COLO668 (cell line): ENCODE measurements around the gene ATL3.
"Not testable (repeated sequence)": the region's sequence is repeated elsewhere in the genome, so short reads cannot be mapped to it uniquely, and the experiment has no call there.

Source experiments
- DNase-seq: peaks from one replicate; lab custom pipeline; 2025; ENCODE audit not compliant: unreplicated experiment; lab: John Stamatoyannopoulos, UW

Gene ATL3

GRCh38 chr11:63622323-63622722 lies 48.9 kb downstream of the ATL3 start:
- peak; percentile 66 for DNase-seq

DNA sequence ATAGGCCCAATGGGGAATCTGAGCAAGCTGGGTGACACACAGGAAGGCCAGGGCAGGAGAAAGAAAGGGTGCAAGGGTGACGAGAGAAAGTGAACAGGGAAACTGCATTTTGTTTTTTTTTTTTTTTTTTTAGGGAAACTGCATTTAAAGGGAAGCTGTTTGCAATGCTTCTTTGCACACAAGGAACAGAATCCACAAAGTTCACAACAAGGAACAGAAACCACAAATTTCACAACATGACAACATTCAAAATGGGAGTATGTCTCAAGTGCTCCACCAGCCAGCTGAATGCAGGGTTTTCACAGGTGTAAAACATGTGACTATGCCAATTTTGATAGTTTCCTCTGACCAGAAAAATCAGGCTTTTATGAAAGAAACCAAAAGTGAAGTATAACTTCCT lies 50.1 kb downstream of the ATL3 start:
- DNase-seq = no peak

DNA sequence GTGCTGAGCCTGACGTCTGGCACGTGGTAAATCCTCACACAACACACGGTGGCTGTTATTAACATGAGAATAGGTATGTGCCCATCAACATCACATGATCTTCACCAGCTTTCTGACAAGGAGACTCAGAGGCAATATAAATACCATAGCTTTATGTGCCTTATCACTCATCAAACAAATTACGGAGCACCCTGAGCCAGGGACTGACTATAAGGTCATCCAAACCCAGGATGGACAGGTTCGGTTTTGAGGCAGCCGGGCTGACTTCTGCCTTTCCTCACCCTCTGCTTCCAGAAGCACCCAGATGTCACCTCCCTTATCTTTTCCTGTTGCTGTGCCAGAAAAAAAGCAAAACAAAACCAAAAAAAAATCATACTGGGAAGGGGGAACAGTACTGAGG lies 51.2 kb downstream of the ATL3 start:
- no peak for DNase-seq

- not testable (repeated sequence) for DNase-seq
Measured at GRCh38 chr11:63617686-63618085, 53.5 kb downstream of the ATL3 start.

DNA sequence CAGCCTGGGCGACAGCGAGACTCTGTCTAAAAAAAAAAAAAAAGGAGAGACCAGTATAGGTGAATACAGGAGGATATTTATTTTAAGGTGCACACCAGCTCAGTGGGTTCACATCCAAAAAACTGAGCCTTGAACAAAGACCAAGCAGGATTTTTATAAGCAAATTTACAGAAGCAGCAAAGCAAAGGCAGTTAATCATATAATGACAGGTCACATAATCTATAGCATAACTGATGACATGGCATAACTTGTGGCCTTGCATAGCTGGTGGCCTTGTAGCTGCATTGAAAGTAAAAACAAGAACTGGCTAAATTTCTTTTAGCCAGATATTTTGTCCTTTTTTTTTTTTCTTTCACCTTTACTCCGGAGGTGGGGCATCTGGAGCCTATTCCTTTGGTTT lies 54.2 kb downstream of the ATL3 start:
- DNase-seq = no peak

GRCh38 chr11:63614136-63614671 lies 57.0 kb downstream of the ATL3 start, which contains the start of gene PLAAT3:
Gene PLAAT3 (minus strand): TSS chr11:63614433. CDS start chr11:63614014, 419 bp downstream.
- peak; percentile 65 for DNase-seq

- peak; percentile 17 for DNase-seq
Measured at GRCh38 chr11:63613517-63614135, 57.5 kb downstream of the ATL3 start.

- no peak for DNase-seq
Measured at GRCh38 chr11:63612181-63612580, 59.0 kb downstream of the ATL3 start.

DNA sequence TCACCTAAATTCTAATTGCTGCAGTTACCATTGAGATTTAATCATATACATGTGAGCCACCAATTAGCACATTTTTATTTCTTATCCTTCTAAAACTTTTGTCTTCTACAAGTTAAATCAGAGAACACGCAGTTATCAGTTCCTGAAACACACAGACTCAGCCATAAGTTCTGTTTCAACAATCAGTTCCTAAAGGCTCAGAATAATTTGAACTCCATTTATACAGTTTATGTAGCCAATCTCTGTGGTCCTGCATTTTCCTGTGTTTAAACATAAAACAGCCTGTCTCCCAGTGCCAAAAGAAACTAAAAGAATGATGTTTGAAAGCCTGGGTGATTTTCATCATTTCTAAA lies 59.8 kb downstream of the ATL3 start:
- DNase-seq = no peak

- DNase-seq = no peak
Measured at GRCh38 chr11:63610604-63611394, 60.4 kb downstream of the ATL3 start.

DNA sequence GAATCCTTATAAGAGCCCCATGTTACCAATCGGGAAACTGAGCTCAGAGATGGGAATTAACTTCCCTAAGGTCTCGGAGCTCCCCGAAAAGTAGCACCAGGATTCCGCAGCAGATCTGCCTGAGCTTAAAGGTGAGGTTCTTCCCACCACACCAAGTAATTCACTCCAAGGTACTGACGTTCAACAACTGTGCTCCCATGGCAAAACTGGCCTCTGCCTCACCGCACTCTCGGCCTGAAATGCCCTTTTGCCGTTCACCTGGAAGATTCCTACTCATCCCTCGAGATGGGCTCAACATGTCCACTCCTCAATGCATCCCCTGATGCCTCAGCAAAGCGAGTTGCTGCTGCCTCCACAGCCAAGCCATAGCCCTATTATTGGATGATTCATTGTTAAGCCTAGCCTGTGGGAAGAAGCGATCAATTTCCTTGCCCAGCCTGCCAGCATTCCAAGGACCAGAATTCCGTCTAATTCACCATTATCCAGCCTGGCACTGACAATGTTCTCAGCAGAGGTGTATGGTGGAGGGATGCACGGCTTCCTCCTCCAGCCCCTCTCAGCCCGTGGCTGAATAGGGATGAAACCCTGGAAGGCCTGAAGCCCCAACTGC lies 61.1 kb downstream of the ATL3 start:
- DNase-seq = no peak

DNA sequence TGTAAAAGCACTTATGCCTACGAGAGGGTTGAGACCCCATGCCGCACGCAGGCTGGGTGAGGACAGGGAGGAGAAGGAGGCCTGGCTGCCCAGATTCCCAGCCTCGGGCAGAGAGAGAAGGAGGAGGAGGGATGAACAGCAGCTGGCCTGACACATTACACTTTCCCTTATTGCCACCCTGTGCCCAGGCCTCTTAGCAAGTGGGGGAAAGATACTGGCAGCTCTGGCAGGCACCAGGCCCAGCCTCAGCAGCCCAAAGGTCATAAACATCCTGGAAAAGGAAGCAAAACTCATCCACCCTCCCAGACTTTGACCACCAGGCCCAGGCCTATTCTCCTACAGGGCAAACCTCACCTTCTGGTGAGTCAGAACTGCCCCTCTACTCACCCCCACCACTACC lies 61.6 kb downstream of the ATL3 start:
- no peak for DNase-seq

DNA sequence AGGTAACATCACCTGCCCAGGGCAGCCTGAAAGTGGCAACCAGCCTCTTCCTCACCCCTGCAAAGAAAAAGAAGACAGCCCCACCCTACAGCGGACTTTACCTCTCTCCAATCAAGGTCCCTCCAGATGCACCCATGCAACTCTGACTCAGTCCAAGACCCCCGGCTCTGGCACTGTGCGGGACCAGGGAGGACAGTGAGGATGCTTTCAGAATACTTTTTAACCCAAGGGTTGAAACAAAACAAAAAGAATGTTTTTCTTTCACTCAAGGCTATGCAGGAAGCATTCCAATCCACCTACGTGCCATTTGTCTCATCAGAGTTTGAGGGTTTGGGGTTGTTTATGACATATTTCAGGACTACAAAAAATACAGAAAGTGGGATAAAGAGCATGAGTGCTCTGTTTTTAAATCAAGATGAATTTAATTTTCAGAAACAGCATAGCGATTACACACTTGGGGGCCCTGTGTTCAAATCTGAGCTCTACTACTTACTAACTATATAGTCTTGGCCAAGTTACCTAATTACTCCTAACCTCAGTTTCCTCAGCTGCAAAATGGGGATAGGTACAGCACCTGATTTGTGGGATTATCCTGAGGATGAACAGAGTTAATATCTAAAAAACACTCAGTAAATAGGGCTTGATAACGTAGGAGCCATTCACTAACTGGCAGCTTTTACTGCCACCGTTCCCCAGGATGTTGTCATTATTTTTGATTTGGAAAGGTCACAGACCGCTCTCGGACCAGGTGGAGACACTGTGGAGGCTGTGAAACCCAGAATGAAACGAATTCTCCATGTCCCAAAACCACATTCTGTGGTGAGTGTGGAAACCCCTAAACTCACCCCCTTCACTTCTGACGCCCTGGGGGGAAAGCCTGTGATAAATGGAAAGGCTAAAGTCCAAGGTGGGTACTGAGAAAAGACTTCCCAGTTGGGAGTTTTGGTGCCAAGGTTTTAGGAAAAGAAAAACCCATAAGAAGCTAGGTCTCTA lies 62.5 kb downstream of the ATL3 start:
- no peak for DNase-seq

GRCh38 chr11:63603180-63603518 lies 68.0 kb downstream of the ATL3 start:
- DNase-seq = no peak

- not testable (repeated sequence) for DNase-seq
Measured at GRCh38 chr11:63602290-63603179, 68.6 kb downstream of the ATL3 start.

- DNase-seq = no peak
Measured at GRCh38 chr11:63599211-63600122, 71.7 kb downstream of the ATL3 start.

DNA sequence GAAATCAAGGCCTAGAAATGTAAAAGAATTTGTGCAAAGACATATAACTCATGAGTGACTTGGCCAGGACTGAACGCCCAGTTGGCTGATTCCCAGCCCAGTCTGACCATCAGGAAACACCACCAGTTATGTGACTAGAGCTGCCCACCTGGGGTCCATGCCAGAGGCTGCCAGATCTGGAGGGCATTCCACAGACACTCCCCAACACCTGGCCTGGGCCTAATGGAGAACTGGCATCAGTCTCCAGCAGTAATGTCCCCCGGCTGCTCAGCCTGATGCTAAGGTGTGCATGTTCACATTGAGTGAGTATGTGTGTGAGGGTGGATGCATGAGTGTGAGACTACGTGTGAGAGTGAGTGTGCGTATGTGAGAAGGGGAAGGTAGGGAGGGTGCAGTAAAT lies 72.6 kb downstream of the ATL3 start:
- no peak for DNase-seq

- no peak for DNase-seq
Measured at GRCh38 chr11:63595296-63595695, 75.9 kb downstream of the ATL3 start.

DNA sequence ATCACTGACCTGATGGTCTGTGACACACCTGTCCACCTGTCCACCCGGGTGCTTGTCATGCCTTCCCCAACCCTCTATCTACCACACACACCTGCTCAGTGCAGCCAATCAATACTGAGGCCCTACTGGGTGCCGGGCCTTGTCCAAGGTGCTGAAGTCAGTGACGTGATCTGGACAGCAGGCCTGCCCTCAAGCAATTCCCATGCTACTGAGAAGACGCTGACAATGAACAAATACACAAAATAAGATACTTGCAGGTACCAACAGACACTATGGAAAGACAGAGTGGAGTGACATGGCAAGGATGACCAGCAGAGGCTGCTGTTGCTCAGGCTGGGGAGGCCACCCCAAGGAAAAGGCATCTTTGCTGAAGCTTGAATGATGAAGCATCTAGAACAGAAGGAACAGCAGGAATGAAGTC lies 78.2 kb downstream of the ATL3 start:
- peak; percentile 22 for DNase-seq
